Measurements from ENCODE around the gene SMNDC1.

Gene SMNDC1

DNA sequence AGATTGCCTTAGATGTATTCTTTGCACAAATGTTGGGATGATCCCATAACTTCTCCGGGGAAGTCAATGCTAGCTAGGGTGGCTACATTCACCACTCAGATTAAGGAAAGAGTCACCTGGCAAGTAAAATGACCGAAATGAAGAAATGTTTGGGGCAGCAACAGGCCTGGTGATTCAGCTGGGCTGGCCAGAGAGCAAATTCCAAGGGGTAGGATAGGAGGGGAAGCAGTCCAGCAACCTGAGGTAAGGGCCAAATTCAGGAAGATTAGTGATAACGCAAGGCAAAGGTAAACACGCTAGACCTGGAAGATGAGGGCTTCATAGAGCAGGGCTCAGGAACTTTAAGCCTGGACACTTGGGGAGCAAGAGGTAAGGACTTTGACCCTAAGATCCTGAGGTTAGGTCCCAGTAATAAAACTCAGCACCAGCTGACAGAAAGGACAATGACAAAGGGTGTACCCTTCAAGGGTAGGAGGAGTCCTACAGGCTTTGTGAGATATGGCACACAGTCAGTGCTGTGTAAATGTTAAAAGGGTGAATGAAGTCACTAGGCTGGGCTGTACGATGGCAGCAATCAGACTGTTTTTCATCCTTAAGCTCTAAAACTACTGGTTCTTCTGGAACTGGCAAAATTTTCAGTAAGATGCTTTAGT, 22.7 kb upstream of the SMNDC1 start:
- DNase-seq: no peak

DNA sequence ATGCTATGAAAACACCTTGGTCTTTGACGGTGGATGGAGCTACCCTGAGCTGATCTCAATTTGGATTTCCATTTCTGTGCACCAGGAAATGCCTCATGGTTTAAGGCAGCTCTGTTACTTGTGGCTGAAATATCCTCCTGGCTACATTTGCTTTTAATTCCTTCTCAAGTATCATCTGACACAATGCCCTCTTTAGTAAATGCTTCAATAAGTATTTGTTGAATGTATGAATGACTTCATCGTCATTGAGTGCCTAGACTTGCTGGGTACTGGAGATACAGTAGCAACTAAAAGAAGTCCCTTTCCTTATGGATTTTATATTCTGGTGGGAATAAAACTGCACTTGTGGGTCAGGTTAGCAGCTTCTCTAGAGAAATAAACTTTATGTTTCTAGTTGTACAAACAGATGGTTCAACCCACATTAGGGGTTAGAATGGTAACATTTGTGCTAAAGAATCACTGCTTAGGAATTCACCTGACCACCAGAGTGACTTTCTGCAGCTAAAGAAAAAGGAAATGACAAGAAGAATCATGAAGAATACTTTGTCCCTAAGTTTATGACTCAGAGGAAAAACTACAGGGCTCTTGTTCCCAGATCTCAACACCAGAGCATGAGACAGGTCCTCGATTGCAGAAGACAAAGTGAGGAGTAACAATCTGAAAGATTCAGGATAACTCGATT, 21.8 kb upstream of the SMNDC1 start:
- DNase-seq: no peak

- DNase-seq: no peak
Measured at GRCh38 chr10:110324805-110325280, 20.1 kb upstream of the SMNDC1 start.

- no peak for DNase-seq
Measured at GRCh38 chr10:110324201-110324804, 19.6 kb upstream of the SMNDC1 start.

DNA sequence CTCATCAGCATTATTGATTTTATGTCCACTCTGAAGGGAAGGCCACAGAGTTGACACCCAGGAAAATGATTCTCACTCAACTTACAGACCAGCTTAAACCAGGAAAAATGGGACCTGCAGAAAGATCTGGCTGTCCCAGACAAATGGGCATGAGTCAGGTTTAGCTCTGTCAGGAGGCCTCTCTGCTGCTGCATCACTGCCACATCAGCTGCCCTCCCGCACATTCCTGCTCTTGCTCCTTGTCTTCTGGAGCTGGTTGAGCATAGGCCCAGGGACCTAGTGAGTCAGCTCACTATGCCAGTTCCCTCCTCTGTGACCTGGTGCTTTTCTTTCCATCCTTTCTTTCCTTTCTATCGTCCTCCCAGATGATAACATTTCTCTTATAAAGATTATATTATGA, 18.8 kb upstream of the SMNDC1 start:
- no peak for DNase-seq

DNA sequence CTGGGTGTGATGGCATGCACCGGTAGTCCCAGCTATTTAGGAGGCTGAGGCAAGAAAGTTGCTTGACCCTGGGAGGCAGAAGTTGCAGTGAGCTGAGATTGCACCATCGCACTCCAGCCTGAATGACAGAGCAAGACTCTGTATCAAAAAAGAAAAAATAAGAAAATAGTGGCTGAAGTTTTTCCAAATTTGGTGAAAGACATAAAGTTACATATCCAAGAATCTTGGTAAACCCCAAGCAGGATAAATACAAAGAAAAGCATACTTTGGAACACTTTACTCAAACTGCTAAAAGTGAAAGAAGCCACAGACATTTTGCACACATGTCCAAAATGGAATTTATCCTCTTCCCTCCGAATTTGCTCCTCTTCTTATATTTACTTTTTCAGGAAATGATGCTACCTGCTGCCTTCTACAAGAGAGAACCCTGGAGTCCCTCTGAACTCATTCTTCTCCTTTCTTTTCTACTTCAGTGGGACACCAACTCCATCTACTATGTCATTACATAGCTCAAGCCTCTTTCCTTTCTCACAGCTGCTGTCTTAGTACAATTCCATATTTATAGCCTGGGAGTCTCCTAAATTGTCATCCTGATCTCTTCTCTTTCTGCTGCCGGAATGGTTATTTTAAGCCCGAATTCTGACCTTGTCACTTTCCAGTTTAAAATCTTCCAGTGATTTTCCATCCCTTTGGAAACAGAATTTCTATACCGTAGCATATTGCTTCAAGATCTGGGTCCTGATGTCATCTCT, 17.3 kb upstream of the SMNDC1 start:
- no peak for DNase-seq

DNA sequence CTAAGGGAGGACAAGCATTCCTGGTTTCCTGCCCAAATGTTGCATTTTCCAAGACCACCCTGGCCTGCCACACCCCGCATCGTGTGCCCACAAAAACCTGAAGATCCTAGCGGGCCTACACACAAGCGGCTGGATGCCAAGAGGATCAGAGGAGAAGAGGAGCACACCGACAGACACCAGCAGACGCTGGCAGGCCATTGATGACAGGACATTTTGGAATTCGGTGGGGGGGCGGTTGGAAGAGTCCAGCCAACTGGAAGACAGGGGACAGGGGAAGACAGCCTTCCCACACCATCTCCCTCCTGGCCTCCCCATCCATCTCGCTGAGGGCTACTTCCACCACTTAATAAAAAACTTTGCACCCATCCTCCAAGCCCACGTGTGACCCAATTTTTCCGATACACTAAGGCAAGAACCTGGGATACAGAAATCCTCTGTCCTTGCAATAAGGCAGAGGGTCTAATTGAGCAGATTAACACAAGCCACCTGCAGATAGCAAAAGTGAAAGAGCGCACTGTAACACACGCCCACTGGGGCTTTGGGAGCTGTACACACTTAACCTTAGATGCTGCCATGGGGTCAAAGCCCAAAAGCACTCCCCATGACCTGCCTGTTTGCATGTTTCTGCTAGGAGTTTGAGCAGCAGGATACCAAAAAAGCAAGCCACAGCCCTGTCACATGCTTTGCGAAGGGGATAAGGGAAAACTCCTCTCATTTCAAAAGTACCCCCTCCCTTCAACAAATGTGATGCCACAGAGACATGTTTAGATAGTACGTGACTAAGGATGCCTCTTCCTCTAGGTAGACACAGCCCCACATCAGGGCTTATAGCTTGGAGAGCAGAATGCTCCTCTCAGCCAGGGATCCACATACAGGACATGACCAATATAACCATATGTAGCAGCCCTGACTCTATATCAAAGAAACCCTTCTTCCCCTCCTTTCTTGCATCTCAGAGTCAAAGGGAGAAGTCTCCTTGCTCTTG, 13.4 kb upstream of the SMNDC1 start:
- DNase-seq: no peak

DNA sequence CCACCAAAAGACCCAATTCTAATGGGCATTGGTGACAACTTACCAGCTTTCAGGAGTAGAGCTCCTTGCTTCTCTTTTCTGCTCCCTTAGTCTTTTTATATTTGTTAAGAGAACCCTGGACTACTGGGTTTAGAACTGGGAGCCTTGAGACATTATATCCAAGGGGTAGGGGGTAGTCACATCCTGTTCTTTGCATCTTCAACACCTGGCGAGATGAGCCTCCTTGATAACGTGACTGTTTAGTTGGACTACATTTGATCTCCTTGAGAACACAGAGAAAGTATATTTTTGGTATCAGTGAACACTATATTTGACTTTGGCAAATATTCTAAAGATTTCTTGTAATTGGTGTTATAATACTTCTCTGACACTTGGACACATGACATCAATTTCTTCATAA, 9.0 kb upstream of the SMNDC1 start:
- DNase-seq: no peak

- no peak for DNase-seq
Measured at GRCh38 chr10:110312206-110312605, 7.5 kb upstream of the SMNDC1 start.

- DNase-seq: peak in 18 of 56 donors; percentile 2 to 60 (median 14)
Measured at GRCh38 chr10:110311357-110311949, 6.7 kb upstream of the SMNDC1 start.

DNA sequence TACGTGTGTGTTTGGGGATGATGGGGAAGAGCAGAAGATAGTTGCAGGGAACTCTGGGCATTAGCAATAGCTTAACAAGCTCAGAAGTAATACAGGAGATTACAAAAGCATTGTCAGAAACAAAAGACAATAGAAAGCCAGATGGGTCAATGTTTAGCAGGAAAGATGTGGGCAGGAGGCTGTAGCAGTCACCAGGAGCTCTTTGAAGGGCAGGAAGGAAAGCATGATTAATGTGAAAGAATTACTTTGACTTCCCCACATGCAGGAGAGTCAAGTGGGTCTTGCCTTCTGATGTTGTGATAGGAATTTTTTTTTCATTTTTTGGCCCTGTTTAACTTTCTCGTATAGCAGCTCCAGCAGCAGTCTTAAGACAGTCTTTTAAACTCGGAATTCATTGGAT, 6.0 kb upstream of the SMNDC1 start:
- no peak for DNase-seq

DNA sequence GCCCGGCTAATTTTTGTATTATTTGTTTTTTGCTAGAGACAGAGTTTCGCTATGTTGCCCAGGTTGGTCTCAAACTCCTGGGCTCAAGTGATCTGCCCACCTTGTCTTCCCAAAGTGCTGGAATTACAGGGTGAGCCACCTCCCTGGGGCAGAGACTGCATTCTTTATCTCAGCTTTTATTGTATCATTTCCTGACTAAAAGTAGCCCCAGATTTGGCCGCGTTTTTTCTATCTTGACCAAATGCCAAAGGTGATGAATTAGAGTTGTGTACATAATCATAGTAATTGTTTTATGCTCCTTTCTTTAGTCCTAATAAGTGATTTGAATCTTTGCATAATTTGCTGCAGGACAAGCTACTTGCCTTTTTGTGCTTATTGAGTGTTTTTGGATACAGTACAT, 3.1 kb upstream of the SMNDC1 start:
- DNase-seq: no peak

- DNase-seq: no peak
Measured at GRCh38 chr10:110306452-110306768, 1.7 kb upstream of the SMNDC1 start.

DNA sequence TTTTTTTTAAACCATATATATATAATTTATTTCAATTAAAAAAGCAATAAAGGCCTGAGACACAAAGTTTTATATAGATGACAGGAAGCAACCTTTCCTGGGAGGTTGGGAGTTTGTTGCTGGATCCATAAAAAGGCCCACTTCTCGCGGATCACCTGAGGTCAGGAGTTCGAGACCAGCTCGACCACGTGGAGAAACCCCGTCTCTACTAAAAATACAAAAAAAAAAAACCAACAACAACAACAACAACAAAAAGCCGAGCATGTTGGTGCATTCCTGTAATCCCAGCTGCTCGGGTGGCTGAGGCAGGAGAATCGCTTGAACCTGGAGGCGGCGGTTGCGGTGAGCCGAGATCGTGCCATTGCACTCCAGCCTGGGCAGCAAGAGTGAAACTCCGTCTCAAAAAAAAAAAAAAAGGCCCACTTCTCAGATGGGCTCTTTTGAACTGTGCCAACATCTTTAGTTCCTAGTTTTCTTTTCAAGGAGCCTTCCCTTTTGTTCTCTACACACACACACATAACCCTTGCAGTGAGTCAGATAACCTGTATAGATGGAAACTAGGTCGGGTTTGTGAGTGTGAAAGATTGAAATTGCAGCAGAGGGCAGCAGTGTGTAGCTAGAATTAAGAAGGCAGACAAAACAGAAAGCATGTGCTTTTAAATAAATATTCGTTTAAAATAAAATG, 1.2 kb upstream of the SMNDC1 start:
- DNase-seq: peak in 13 of 56 donors; percentile 0 to 45 (median 15)

DNA sequence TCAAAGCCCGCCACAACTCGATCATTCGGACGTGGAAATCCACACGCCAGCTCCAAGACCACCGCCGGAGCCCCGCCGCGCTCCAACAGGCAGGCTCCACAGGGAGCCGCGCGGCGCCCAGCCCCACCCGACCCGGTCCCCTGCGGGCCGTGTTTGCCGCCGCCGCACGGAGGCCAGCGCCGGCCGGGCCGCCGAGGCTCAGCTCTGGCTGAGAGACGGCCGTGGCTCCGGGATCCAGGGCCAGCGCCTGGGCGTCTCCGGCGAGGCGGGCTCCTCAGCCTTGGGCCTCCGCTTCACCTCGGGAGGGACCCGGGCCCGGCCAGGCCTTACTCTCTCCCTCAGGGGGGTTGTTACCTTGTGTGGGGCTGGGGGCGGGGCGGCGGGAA, 333 bp downstream of the SMNDC1 start:
- peak in 6 of 56 donors; percentile 23 to 71 (median 41) for DNase-seq

DNA sequence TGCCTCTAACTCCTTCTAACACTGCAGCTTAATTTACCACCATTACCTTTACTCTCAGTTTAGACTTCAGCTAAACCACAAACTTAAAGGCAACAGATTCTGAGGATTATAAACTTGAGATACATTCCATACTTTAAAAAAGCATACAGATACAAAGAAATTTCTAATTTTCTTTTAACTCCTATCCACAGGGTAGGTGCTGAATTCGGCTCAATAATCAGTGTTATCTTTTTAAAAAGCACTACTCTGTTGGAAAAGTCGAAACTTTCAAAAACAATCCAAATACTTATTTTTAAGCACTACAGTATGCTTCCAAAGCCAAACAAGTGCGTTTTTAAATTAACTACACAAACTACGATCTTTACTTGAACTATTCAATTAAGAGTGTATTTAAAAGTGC, 1.0 kb downstream of the SMNDC1 start:
- no peak for DNase-seq

GRCh38 chr10:110300486-110300986, 4.2 kb downstream of the SMNDC1 start:
- no peak for DNase-seq

- DNase-seq: no peak
Measured at GRCh38 chr10:110296966-110297365, 7.8 kb downstream of the SMNDC1 start.

DNA sequence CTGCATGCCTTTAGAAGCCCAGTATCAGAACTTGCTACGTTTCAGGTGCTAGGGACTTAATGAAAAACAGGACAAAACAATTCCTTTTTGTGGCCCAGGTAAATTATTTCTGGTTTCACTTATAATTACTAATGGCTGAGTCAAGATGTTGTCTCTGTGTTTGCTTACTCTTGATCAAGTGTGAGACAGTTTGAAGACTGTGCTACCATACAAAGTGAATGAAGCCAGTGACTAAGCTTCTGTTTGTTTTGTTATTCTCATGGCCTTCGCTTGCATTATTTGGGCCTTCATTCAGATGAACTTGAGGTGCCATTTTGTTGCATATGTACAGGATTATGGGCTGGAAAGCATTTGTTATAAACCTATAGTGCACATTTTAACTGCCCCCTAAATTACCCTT, 17.9 kb downstream of the SMNDC1 start:
- no peak for DNase-seq

GRCh38 chr10:110285501-110285900, 19.2 kb downstream of the SMNDC1 start:
- DNase-seq: no peak

Data from amygdala (tissue), 56 donors.